ENCODE data around the gene NFATC4. TPM values are rescaled to one million over a fixed set of nuclear protein-coding genes. Genes with fewer than 3 reads are reported as not detected.

Gene NFATC4
- total and polyA plus RNA-seq, 8 donors, result 3.3 to 97.9 (median 12.7) TPM

DNA sequence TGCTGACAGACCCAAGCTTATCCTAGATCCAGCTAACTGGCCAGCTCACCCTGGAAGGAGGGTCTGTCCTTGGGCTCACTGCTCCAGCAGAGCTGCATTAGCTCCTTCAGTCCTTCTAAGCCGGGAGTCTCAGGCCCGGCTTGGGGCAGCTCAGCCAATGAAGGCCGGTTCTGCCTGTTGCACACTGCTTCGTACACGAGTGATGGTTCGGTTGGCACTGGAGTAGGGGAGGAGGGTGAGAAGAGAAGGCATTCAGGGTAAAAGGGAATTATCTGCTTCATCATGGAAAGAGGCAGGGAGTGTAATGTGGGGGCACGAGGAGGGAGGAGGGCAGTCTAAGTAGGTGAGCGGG, 30.2 kb upstream of the NFATC4 start:
- WGBS, 2 donors, result 93 to 97% methylated on average over 8 of the region's 8 CpGs
- intact Hi-C loops (cut with DNase I), result loop anchor here in 1 of 3 donors (10.0 kb wide), 1 partner anchor 97 kb away; no protein-coding TSS in a partner anchor
- no peak for DNase-seq
- no peak overlapping the region for H3K27ac ChIP-seq
- H3K4me3 ChIP-seq, result no peak overlapping the region
- peaks cover 0 to 6% (median 0%) of the 10 kb centered on the region in 4 donors for H3K27me3 ChIP-seq
- H3K36me3 ChIP-seq, result peaks cover 0 to 5% (median 0%) of the 10 kb centered on the region in 3 donors
- TF ChIP-seq, protein P1, sequence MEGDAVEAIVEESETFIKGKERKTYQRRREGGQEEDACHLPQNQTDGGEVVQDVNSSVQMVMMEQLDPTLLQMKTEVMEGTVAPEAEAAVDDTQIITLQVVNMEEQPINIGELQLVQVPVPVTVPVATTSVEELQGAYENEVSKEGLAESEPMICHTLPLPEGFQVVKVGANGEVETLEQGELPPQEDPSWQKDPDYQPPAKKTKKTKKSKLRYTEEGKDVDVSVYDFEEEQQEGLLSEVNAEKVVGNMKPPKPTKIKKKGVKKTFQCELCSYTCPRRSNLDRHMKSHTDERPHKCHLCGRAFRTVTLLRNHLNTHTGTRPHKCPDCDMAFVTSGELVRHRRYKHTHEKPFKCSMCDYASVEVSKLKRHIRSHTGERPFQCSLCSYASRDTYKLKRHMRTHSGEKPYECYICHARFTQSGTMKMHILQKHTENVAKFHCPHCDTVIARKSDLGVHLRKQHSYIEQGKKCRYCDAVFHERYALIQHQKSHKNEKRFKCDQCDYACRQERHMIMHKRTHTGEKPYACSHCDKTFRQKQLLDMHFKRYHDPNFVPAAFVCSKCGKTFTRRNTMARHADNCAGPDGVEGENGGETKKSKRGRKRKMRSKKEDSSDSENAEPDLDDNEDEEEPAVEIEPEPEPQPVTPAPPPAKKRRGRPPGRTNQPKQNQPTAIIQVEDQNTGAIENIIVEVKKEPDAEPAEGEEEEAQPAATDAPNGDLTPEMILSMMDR (IDR thresholded peaks at IDR 0.05), result no peak
- H3K4me1 ChIP-seq, result peaks cover 0 to 16% (median 10%) of the 10 kb centered on the region in 3 donors
- no peak for ATAC-seq
- H3K9me3 ChIP-seq, result no peaks in the 10 kb centered on the region
- no peak for FAIRE-seq

DNA sequence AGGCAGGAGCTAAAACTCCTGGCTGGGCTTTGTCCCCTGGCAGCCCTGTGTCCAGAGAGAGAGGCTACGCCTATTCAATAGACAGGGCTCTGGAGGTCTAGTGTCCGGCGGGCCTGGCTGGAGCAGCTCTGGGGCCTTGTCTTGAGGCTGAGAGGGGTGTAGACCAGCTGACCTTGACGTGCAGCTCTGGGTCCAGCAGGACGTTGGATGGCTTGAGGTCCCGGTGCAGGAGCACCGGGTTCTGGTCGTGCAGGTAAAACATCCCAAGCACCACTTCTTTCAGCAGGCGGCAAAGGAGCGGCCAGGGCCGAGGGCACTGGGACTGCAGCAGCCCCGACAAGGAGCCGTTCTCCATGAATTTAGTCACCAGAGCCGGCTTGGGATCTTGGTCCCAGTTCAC, 29.1 kb upstream of the NFATC4 start:
- H3K4me3 ChIP-seq, result peak overlapping the region in 3 of 4 donors; percentile 46 to 61 (median 50)
- H3K9me3 ChIP-seq, result no peaks in the 10 kb centered on the region
- no peak for ATAC-seq
- 74 to 76% methylated on average over 14 of the region's 14 CpGs for WGBS, 2 donors
- no peak for DNase-seq
- intact Hi-C loops (cut with DNase I), result loop anchor here in 1 of 3 donors (10.0 kb wide), 1 partner anchor 96 kb away; no protein-coding TSS in a partner anchor
- H3K27ac ChIP-seq, result no peak overlapping the region
- H3K27me3 ChIP-seq, result no peaks in the 10 kb centered on the region
- peaks cover 0 to 15% (median 7%) of the 10 kb centered on the region in 3 donors for H3K4me1 ChIP-seq
- H3K36me3 ChIP-seq, result peaks cover 0 to 5% (median 0%) of the 10 kb centered on the region in 3 donors
- FAIRE-seq, result no peak
- TF ChIP-seq, protein P1 (IDR thresholded peaks at IDR 0.05), result no peak

DNA sequence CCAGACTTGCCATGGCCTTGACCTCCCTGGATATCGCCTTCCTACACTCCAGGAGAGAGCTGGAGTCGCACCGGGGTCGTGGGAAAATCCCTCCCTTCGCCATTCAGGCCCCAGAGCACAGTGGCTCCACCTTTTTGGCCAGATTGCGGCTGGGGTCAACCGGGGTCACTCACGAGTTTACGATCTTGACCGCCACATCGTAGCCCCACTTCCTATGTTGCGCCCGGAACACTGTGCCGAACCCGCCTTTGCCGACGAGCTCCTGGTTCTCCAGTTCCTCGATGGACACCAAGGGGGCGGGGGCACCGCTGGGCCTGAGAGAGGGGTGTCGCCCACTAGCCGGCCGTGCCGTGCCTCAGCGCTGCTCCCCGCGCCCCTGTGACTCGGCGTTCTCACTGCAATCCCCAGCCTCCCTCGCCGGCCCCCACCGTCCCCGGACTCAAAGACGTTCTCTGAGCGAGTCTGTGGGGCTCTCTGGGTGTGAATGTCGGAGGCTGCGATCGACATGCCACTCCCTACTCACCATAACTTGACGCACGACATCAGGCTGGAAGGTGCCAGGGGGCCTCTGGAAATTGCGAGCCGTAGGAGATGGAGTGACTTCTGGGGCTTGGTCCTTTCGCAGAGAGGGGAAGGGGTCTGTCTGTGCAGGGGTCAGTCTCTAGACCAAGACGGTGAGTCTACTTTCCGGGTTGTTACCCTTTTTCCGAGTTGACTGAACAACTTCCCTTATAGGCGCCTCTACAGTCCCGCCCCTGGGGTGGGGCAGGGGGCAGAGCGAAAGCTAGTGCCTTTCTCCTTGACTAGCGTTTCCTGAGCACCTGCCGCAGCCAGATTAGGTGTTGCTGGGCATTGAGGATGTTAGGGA, 28.5 kb upstream of the NFATC4 start, which contains the start of gene RIPK3:
TSS of gene RIPK3 (minus strand) at position 708 of the 868 bp plus-strand sequence. CDS start at position 543, 165 bp downstream.
- no peak for FAIRE-seq
- 7 to 10% methylated on average over 46 to 51 of the region's 51 CpGs for WGBS, 2 donors
- peak within 1 kb of the TSS in 2 of 4 donors; percentile 33 to 35 for H3K27ac ChIP-seq
- DNase-seq, result peak; percentile 64 to 83 (median 72)
- intact Hi-C loops (cut with DNase I), result loop anchor here in 1 of 3 donors (10.0 kb wide), 1 partner anchor 95 kb away; no protein-coding TSS in a partner anchor
- peaks cover 0 to 5% (median 0%) of the 10 kb centered on the region in 3 donors for H3K36me3 ChIP-seq
- TF ChIP-seq, protein P1 (IDR thresholded peaks at IDR 0.05), result no peak
- no peaks in the 10 kb centered on the region for H3K27me3 ChIP-seq
- H3K4me1 ChIP-seq, result peaks cover 0 to 8% (median under 1%) of the 10 kb centered on the region in 3 donors
- H3K4me3 ChIP-seq, result peak within 1 kb of the TSS; percentile 24 to 61 (median 48)
- ATAC-seq, result peak; percentile 89 to 95 (median 90)
- no peaks in the 10 kb centered on the region for H3K9me3 ChIP-seq

DNA sequence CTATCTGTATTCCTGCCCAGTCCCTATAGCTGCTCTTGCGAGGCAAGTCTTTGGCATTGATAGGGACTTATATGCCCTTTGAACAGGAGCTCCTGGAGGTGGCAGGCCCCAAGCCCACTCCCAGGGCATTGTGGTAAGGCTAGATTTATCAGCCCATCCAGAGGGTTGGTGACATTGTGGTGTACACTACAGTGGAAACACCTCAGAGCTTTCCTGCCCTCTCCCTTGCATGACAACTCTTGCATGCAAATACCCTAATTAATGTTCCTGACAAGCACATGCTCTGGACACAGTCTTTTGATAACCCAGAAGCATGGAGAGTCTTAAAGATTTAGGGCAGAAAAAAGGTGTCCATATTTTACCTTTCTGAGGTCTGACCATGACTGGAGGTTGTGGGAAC, 27.4 kb upstream of the NFATC4 start:
- FAIRE-seq, result no peak
- intact Hi-C loops (cut with DNase I), result no loop called here
- TF ChIP-seq, protein P1 (IDR thresholded peaks at IDR 0.05), result no peak
- Histone ChIP-seq H3K36me3 (peaks cover 0 to 5% (median 0%) of the 10 kb centered on the region in 3 donors), H3K27me3 (no peaks in the 10 kb centered on the region), H3K27ac (no peak overlapping the region), H3K4me1 (peaks cover 0 to 4% (median 0%) of the 10 kb centered on the region in 3 donors), H3K9me3 (no peaks in the 10 kb centered on the region), H3K4me3 (no peak overlapping the region)
- WGBS, 2 donors, result 98 to 100% methylated on average over 1 of the region's 1 CpG
- no peak for DNase-seq
- no peak for ATAC-seq

Measured in pancreas (tissue), 10 donors.